Measurements from ENCODE around the gene COLGALT1. TPM values are rescaled to one million over a fixed set of nuclear protein-coding genes. Genes with fewer than 3 reads are reported as not detected.
"Not testable (repeated sequence)": the region's sequence is repeated elsewhere in the genome, so short reads cannot be mapped to it uniquely, and the experiment has no call there.

The COLGALT1 gene
- polyA plus RNA-seq (ENCODE audit: insufficient read length in 3 of 3): 10 to 100 TPM; 52.1 to 63.5 (median 53.2) TPM
- long read RNA-seq, donor 1, transcript COLGALT1-201 (12 exons, 3,704 nt): major isoform, 10 of 12 reads
- long read RNA-seq, donor 1, partial matches to known transcripts: 0 of 12 reads
- long read RNA-seq, donor 1, other reads (novel, unspliced or antisense): 0 of 12 reads
- long read RNA-seq, donor 2, partial matches to known transcripts: 0 of 7 reads
- long read RNA-seq, donor 2, other reads (novel, unspliced or antisense): 0 of 7 reads
- long read RNA-seq, donor 3, transcript COLGALT1-201 (12 exons, 3,704 nt): major isoform, 7 of 11 reads
- long read RNA-seq, donor 3, partial matches to known transcripts: 0 of 11 reads
- long read RNA-seq, donor 3, other reads (novel, unspliced or antisense): 0 of 11 reads
- long read RNA-seq, donor 4, transcript COLGALT1-201 (12 exons, 3,704 nt): major isoform, 9 of 11 reads
- long read RNA-seq, donor 4, partial matches to known transcripts: 0 of 11 reads
- long read RNA-seq, donor 4, other reads (novel, unspliced or antisense): 0 of 11 reads
- long read RNA-seq, donor 5, transcript COLGALT1-201 (12 exons, 3,704 nt): major isoform, 5 of 6 reads
- long read RNA-seq, donor 5, partial matches to known transcripts: 0 of 6 reads
- long read RNA-seq, donor 5, other reads (novel, unspliced or antisense): 0 of 6 reads
- long read RNA-seq, donor 6, transcript COLGALT1-202 (2 exons, 2,941 nt): major isoform, 5 of 8 reads
- long read RNA-seq, donor 6, partial matches to known transcripts: 0 of 8 reads
- long read RNA-seq, donor 6, other reads (novel, unspliced or antisense): 0 of 8 reads
- long read RNA-seq, donor 7, transcript COLGALT1-201 (12 exons, 3,704 nt): major isoform, 13 of 13 reads
- long read RNA-seq, donor 7, partial matches to known transcripts: 0 of 13 reads
- long read RNA-seq, donor 7, other reads (novel, unspliced or antisense): 0 of 13 reads
- long read RNA-seq, donor 8, transcript COLGALT1-201 (12 exons, 3,704 nt): major isoform, 12 of 13 reads
- long read RNA-seq, donor 8, partial matches to known transcripts: 0 of 13 reads
- long read RNA-seq, donor 8, other reads (novel, unspliced or antisense): 0 of 13 reads
- long read RNA-seq, donor 9, transcript COLGALT1-201 (12 exons, 3,704 nt): major isoform, 9 of 10 reads
- long read RNA-seq, donor 9, partial matches to known transcripts: 0 of 10 reads
- long read RNA-seq, donor 9, other reads (novel, unspliced or antisense): 0 of 10 reads
- long read RNA-seq, donor 10, transcript COLGALT1-201 (12 exons, 3,704 nt): major isoform, 9 of 13 reads
- long read RNA-seq, donor 10, partial matches to known transcripts: 0 of 13 reads
- long read RNA-seq, donor 10, other reads (novel, unspliced or antisense): 0 of 13 reads
- long read RNA-seq, donor 11, partial matches to known transcripts: 0 of 3 reads
- long read RNA-seq, donor 11, other reads (novel, unspliced or antisense): 0 of 3 reads
- long read RNA-seq, donor 12, transcript COLGALT1-201 (12 exons, 3,704 nt): major isoform, 15 of 16 reads
- long read RNA-seq, donor 12, partial matches to known transcripts: 0 of 16 reads
- long read RNA-seq, donor 12, other reads (novel, unspliced or antisense): 0 of 16 reads
- long read RNA-seq, donor 13, partial matches to known transcripts: 0 of 8 reads
- long read RNA-seq, donor 13, other reads (novel, unspliced or antisense): 0 of 8 reads
- long read RNA-seq, donor 14: 0 reads
- long read RNA-seq, donor 15: 0 reads
- long read RNA-seq, donor 16, transcript COLGALT1-201 (12 exons, 3,704 nt): major isoform, 6 of 143 reads
- long read RNA-seq, donor 16, partial matches to known transcripts: 137 of 143 reads
- long read RNA-seq, donor 16, other reads (novel, unspliced or antisense): 0 of 143 reads

DNA sequence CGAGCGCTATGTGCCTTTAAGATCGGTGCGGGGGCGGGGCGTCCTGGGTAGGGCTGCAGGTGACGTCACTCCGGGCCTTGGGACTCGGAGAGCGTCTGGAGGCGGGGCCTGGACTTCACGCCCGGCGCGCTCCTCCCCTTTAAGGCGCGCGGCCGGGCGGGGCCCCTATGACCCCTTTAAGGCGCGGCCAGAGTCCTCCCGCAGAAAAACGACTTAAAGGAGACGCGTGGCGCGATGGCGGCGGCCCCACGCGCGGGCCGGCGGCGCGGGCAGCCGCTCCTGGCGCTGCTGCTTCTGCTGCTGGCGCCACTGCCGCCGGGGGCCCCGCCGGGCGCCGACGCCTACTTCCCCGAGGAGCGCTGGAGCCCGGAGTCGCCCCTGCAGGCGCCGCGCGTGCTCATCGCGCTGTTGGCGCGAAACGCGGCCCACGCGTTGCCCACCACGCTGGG is at the start of gene COLGALT1:
COLGALT1 (plus strand) TSS at position 170 of the 449 bp plus-strand sequence; CDS start at position 235, 65 bp downstream.
- DNase-seq: peak; percentile 97

DNA sequence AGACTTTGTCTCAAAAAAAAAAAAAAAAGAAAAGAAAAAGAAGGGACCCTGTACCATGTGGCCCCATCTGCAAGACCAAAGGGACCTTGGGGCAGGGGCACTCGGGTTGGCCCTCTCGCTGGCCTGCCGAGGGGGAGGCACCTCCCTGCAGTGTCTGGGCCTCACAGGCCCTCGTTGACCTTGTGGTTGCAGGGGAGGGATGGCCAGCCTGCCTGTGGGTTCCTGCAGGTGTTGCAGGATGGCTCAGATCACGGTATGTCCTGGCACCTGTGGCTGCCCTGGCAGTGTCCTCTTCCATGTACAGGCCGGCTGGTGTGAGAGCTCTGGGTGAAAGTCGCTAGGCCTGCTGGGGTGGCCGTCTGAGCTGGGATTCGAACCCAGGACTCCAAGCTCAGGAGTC is 48.7 kb upstream of the COLGALT1 start:
- no peak for DNase-seq

DNA sequence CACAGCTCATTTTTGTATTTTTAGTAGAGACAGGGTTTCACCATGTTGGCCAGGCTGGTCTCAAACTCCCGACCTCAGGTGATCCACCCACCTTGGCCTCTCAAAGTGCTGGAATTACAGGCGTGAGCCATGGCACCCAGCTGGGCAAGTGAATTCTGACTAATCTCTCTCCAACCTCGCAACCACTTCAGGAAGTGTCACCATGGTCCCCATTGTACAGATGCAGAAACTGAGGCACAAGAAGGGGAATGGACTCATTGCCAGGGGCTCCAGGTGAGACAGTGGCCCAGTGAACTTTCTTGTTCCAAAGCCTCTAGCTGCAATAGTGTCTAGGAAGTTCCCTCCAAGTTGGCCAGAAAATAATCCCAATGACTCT is 46.9 kb upstream of the COLGALT1 start:
- DNase-seq: not testable (repeated sequence)

DNA sequence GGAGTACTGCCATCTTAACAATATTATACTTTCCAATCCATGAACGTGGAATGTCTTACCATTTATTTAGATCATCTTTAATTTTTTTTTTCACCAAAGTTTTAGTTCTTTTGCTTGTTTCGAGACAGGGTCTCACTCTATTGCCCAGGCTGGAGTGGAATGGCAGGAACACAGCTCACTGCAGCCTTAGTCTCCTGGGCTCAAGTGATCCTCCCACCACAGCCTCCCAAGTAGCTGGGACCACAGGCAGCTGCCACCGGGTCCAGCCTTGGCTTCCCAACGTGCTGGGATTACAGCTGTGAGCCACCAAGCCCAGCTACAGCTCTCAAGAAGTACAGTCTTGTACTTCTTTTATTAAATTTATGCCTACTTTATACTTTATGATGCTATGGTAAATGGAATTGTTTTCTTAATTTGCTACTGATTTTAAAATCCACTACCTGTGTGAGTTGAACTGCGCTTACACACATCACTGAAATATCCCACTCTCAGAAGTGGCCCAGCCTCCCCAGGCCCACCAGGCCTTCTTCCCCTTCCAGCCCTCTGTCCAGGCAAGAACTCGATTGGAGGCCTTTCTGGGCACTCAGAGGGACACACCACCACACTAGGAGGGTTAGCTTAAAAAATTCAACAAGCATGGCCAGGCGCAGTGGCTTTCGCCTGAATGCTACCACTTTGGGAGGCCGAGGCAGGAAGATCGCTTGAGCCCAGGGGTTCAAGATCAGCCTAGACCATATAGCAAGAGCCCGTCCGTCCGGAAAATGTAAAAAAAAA is 45.0 kb upstream of the COLGALT1 start:
- DNase-seq: no peak

DNA sequence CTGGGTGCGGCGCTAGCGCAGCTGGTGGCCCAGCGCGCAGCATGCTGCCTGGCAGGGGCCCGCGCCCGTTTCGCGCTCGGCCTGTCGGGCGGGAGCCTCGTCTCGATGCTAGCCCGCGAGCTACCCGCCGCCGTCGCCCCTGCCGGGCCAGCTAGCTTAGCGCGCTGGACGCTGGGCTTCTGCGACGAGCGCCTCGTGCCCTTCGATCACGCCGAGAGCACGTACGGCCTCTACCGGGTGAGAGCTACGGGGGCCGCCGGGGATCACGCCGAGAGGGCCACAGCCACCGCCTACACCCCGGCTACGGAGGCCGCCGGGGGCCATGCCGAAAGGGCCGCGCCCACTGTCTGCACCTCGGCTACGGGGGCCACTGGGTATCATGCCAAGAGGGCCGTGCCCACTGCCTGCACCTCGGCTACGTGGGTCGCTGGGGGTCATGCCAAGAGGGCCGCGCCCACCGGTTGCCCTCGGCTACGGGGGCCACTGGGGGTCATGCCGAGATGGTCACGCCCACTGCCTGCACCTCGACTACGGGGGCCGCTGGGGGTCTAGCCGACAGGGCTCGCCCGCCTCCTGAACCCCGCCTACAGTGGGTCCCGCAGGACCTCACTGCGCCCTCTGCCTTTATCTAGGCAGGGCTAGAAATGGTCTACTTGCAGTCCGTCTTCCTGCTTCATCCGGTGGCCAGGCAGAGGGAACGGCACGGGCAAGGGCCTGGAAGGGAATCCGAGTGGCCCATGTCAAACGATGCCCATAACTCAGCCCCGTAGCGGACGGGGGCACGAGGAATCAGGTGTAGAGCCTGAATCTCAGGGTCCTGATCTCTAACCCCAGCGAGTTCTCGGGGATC is 43.5 kb upstream of the COLGALT1 start:
- DNase-seq: peak; percentile 85

DNA sequence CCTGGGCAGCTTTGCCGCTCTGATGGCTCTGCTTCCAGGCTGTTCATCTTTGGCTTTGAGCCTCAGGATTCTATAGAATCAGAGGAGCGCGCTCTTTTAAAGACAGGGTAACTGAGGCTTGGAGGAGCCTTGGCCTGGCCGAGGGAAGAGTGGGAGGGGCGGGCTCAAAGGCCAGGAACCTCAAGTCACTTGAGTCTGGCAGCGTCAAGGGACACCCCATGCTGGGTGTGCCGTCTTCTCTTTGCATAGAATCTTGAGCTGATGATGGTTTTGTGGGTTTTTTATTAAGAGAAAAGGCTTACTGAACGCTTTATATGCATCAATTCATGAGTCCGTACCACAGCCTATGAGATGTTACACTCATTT is 42.9 kb upstream of the COLGALT1 start:
- no peak for DNase-seq

DNA sequence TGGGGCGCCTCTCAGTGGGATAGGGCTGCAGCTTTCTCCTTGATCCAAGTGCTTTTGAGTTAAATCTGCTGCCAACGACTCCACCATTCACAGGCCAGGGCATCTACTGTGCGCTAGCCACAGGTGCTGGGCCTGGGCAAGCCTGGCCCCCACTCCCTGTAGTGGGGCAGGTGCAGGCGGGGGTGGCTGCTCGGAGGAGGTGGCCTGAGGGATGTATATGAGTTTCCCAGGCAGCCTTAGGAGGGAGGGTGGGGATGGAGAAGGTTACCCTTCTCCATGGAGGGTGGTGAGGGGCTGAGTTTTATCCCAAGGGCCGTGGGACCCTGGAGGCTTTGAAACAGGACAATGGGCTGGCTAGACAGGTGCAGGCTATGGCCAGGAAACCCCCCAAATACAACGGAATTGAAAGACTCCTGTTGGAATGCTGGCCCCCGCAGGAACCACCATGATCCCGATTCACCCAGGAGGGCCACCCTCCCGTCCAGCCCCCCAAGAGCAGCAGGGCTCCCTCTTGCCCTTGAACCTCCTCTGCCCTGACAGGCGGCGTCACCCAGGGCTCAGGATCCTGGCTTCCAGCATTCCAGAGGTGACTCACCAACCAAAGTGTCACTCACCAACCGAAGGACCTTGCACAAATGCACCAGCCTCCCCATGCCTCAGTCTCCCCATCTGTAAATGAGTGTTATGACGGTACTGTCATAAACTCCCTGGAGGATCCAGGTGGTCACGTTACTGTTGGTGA is 39.9 kb upstream of the COLGALT1 start:
- no peak for DNase-seq

DNA sequence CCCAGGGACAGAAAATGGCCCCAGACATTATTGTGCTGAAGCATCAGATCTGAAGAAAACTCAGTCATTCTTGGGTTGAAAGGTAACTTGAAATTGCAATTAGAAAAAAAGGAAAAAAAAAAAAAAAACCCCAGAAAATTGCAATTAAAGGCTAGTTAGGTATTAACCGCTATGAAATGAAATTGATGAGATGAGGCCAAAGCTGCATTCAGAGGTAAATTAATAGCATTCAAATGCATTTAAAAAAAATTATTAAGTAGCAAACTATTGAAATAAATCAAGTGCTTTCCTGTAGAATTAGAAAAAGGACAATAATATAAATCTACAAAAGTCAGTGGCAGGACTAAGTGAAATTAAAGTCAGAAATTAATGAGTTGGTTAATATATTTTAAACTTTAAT is 37.6 kb upstream of the COLGALT1 start:
- no peak for DNase-seq

DNA sequence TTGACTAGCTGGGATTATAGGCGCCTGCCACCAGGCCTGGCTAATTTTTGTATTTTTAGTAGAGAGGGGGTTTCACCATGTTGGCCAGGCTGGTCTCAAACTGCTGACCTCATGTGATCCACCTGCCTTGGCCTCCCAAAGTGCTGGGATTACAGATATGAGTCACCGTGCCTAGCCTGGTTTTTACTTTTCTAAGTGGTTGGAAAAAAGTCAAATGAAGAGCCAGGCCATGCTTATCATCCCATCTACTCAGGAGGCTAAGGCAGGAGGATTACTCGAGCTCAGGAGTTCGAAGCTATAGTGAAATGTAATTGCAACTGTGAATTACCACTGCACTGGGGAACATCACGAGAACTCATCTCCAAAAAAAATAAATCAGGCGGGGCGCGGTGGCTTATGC is 36.8 kb upstream of the COLGALT1 start:
- not testable (repeated sequence) for DNase-seq

DNA sequence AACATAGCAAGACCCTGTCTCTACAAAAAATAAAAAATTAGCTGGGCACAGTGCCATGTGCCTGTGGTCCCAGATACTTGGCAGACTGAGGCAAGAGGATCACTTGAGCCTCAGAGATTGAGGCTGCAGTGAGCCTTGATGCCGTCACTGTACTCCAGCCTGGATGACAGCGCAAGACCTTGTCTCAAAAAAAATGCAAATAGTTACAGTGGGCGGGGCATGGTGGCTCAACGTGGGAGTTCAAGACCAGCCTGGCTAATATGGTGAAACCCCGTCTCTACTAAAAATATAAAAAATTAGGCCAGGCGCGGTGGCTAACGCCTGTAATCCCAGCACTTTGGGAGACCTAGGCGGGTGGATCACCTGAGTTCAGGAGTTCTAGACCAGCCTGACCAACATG is 35.5 kb upstream of the COLGALT1 start:
- DNase-seq: no peak

DNA sequence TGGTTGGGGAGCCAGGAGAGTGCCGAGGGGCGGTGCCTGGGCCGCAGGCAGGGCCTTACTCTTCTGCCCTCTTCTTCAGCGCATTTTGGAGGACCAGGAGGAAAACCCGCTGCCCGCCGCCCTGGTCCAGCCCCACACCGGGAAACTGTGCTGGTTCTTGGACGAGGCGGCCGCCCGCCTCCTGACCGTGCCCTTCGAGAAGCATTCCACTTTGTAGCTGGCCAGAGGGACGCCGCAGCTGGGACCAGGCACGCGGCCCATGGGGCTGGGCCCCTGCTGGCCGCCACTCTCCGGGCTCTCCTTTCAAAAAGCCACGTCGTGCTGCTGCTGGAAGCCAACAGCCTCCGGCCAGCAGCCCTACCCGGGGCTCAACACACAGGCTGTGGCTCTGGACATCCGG is 34.6 kb upstream of the COLGALT1 start:
- DNase-seq: no peak

DNA sequence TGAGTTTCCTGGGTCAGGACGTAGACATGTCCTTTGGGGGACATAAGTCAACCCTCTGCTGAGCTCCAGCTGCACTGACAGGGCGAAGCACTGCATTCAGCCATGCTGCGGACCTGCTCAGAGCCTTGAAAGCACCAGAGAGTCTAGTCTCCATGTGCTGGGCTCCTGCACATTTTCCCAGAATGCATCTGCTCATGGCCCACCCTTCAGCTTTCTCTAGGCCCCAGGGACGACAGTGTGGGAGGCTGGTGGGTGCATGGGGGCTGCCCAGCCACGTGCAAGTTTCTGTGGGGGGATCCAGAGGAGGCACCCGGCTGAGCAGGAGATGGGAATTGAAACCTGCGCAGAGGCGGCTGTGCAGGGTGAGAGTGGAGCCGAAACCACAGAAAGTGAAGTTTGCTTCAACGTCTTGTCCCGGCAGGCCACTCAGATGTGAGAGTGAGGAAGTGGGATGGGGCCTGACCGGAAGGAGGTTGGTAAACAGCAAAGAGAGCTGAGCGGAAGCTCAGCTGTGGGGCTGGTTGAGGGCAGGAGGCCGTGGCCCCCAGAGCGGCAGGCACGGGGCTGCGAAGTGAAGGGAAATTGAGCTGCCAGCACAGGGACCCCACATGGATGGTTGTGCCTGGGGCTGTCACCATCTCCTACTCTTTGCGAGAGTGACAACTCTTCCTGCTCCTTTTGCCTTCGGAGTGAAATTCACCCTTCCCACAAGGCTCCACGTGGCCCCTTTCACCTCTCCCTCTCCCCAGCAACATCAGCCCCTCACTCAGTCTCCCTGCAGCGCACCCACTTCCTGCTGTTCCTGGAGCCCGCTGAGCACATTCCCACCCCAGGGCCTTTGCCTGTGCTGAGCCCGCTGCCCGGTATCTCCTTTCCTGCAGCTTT is 32.2 kb upstream of the COLGALT1 start:
- DNase-seq: no peak

DNA sequence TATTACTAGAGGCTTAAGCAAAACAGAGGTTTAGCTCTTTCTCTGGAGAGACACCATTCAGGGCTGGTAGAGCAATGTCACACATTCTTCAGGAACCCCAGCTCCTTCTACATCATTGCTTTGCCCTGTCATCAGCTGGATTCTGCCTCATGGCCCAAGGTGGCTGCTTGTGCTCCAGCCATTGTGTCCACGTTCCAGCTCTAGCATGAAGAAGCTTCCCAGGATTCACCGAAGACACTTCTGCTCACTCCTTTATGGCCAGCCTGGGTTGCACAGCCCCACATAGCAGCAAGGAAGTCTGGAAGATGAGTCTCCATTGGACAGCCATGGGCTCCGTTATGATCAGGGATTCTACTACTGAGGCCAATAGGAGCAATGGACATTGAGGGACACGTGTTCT is 30.8 kb upstream of the COLGALT1 start:
- DNase-seq: no peak

DNA sequence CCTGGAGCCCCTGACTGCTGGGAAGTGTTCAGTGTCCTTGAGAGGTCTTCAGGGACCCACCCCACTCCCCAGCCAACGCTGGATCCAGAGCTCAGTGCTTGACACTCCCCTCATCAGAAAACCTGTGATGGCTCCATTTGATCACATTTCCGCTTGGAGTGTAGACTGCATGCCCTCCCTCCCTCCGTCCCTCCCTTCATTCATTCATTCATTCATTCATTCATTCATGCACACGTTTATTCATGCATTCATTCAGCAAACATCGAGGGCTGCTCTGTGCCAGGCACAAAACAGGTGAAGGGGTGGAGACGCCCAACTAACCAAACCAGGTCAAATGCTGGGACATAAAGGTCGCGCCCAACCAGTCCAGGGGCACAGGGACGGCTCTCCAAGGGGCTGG is 30.3 kb upstream of the COLGALT1 start:
- no peak for DNase-seq

DNA sequence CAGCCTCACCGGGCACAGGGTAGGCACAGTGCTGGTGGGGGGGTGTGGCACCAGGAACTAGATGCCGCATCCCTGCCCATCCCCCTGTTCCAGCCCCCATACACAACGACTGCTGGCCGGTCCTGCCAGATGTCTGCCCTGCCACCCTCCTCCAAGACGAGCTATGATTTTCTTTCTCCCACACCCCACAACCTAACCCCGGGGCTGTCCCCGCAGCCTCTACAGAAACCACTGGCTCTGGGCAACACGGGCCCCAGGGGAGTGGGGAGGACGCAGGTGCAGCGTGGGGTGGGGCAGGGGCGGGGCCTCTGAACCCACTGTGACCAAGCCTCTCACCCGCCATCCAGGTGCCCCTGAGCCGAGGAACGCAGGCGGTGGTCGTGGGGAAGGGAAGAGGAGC is 28.5 kb upstream of the COLGALT1 start:
- DNase-seq: no peak

DNA sequence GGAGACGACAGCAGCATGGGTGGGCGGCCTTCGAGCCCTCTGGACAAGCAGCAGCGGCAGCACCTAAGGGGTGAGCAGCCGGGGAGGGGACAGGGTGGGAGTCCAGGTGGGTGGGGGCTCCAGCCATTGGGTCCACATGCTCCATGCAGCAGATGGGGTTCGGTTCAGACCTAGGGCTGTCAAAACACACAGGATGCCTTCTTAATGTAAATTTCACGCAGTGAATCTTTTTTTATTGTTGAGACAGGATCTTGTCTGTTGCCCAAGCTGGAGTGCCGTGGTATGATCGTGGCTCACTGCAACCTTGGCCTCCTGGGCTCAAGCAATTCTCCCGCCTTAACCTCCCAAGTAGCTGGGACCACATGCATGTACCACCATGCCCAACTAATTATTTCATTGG is 28.1 kb upstream of the COLGALT1 start:
- DNase-seq: no peak

DNA sequence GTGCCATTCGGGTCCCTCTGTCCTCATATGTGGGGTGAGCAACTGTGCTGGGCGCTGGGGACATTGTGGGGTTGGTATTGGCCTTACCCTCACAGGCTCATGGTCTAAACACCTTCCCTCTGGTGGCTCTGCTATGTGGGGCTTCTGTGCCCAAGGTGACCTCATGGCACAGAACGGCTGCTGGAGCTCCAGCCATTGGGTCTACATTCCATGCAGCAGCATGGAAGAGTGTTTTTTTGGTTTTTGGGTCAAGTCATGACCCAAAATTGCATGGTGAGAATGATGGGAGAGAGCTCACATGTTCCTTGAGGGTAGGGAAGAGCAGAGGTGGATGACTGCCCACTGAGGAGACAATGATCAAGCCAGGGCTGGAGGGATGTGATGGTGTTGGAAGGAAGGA is 26.8 kb upstream of the COLGALT1 start:
- DNase-seq: no peak
